ENCODE results near the gene VSTM4. TPM values are rescaled to one million over a fixed set of nuclear protein-coding genes. Genes with fewer than 3 reads are reported as not detected.
A peak's percentile ranks its signal among the peaks of the same experiment; 100 is the strongest.

VSTM4 gene
- total RNA-seq, 1 donor from 2014 or later: 0.35 TPM

DNA sequence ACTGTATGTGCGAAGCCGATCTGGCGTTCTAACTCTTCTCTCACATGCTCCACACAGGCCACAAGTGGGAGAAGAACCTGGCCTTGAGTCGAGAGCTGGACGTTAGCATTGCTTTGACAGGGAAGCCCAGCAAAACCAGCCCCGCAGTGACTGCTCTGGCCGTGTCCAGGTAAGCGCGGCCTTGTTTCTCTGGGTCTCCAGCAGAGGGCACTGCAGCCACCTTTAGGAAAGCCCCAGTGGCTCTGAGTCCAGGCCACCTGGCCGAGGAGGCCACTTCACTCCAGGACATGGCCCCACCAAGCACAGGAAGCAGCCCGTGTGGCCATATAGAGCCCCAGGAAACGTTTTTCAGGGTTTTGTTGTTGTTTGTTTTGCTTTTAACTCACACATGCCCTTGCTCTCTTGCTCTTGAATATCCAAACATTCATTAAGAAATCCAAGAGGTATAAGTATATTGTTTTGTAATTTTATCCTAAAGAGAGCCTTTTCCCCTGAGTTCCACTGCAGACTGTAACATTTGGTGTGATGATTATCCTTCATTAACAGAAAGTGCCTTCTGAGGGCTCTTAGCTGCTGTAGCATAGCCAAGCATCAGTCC is 133.9 kb downstream of the VSTM4 start:
- DNase-seq (ENCODE audit: extremely low read depth, low read depth, low spot score): peak; percentile 16

DNA sequence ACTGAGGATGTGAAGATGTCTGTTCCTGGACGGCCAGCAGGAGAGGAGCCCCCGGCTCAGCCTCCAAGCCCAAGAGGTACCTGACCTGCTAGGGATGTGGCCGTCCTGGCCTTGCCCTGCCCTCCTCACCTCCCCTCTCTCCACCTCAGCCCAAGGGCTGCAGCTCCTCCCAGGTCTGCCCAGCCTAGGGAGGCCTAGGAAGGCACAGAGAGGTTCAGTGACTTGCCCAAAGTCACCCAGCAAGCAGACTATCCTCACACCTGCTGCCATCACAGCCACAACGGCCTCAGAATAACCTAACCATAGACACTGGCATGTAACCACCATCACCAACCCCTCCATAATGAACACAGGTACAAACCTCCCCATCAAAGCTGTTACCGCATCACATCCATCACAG is 137.0 kb downstream of the VSTM4 start:
- DNase-seq (ENCODE audit: extremely low read depth, low read depth, low spot score): no peak

DNA sequence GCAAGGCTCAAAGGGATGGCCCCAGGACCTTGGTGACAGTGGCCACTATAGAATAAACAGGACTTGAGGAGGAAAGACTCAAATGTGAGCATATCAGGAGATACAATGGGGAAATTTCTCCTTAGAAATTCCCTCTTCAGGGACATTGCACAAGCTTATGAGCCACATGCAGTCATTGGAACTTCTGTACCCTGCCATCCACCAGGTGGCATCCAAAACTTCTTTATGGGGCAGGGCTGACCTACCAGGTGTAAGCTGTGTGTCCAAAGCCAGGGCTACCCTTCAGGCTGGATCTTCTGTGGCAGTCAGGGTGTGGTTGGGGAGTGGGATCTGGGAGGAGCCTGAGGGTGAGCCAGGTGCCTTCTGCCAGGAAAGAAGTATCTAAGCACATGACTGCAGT is 139.1 kb downstream of the VSTM4 start:
- DNase-seq (ENCODE audit: extremely low read depth, low read depth, low spot score): no peak

DNA sequence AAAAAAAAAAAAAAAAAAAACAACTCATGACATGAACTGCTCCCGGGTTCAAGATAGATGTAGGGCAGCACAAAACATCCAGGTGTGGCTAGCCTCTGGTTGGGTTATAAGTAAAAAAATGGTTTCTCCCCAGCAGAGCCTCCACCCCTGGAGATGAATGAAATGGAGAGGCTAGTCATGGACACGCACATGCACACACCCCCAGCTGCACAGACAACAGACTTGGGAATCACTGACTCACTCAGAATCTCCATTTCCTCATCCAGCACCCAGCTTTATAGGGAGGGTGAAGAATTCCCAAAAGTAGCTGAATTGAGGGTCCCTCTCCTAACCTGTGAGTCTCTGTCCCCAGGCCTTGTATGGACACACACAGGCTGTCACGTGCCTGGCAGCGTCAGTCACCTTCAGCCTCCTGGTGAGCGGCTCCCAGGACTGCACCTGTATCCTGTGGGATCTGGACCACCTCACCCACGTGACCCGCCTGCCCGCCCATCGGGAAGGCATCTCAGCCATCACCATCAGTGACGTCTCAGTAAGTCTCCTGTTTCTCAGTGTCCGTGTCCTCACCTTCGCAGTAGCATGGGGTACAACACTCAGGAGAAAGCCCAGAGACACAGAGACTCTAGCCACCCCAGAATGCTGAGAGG is 140.7 kb downstream of the VSTM4 start:
- no peak for DNase-seq (ENCODE audit: extremely low read depth, low read depth, low spot score)

DNA sequence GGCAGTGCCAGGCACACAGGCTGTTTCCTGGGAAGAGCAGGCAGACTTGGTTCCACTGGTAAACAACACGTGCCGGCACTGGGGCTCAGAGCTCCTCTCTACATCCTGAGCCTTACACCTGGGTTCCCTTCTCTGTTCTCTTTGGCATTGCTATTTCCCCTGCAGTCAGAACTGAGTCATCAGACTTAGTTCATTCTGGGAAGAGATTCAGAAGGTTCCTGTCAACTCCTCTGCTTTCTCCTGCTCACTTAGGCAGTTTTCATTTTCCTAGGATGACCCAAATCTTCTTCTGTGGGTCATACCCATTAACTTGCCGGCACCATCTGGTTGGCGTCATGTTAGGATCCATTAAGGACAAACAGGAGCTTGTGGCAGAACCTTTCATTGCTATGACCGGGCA is 142.3 kb downstream of the VSTM4 start:
- no peak for DNase-seq (ENCODE audit: extremely low read depth, low read depth, low spot score)

DNA sequence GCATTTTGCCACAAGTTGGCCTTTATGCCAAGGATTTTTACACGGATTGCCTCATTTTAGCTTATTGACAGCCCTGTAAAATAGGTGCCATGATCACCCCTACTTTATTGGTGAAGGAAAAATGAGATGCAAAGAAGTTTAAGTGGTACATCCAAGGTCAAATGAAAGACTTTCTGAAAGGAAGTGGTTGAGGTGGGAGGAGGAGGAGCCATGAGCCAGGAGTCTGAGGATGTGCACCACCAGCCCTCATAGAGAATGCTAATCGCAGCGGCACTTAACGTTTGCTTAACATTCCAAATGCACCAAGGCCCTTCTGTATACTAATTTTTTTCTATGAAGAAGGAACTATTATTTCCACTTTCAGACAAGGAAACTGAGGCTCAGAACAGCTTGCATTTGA is 144.7 kb downstream of the VSTM4 start:
- DNase-seq (ENCODE audit: extremely low read depth, low read depth, low spot score): no peak

DNA sequence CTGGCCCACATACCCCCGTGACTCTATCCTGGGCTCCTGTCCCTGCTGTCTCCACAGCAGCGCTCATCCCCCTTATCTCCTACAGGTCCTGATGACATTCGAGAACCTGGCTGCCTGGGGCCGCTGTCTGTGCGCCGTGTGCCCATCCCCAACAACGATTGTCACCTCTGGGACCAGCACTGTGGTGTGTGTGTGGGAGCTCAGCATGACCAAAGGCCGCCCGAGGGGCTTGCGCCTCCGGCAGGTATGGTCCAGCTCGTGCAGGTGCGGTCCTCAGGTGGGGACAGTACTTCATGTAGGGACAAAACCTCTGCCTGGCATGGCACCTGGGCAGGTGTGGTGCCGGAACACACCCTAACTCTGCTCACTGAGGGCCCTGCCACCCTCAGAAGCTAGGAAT is 145.3 kb downstream of the VSTM4 start:
- no peak for DNase-seq (ENCODE audit: extremely low read depth, low read depth, low spot score)

DNA sequence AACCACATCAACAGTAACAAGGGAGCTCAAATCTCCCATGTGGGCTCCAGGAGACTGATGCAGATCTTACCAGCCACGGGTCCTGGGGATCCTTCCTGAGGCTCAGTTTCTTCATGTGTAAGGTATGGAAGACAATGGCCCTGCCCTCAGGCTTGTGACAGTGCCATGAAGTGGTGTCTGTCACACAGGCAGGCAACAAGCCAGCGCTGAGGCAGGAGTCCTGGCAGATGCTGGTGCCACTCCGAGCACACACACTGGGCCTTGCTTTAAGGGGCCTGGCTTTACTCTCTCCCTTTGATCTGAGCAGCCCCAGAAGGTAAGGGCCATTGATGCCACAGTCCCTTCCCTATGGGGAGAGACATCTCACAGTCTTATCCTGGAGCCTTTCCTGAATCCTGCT is 147.3 kb downstream of the VSTM4 start:
- no peak for DNase-seq (ENCODE audit: extremely low read depth, low read depth, low spot score)

DNA sequence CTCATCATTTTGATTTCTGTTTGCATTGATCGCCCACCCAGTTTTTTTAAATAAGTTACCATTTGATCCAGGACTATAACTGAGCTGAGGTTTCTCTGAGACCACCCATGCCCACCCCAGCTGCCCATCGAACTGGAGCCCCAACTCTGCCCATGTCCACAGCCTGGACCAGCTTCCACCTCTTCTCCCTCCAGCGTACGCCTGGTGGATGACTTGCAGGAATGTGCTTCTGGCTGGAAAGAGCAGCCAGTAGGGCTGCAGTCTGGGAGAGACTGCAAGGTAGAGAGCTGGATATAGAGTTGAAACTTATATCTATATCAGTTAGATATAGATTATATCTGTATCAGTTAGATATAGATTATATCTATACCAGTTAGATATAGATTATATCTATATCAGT is 149.9 kb downstream of the VSTM4 start:
- no peak for DNase-seq (ENCODE audit: extremely low read depth, low read depth, low spot score)

Other genes starting within 250 kb of the VSTM4 start
- not detected in 2 replicates for gene LRRC18, start 175.7 kb downstream of the VSTM4 start, total RNA-seq
- not detected in 2 replicates for gene FAM170B, start 18.5 kb upstream of the VSTM4 start, total RNA-seq
- gene TMEM273, start 72.9 kb upstream of the VSTM4 start, total RNA-seq: 6.5 and 11.6 TPM in 2 replicates
- gene C10orf71, start 183.6 kb upstream of the VSTM4 start, total RNA-seq: not detected in 2 replicates

Data from glomerular endothelial cell (primary cell).